ENCODE data around the gene FALEC.
A peak's percentile ranks its signal among the peaks of the same experiment; 100 is the strongest.

Gene FALEC

GRCh38 chr1:150548632-150549495, 33.3 kb downstream of the FALEC start, which contains the start of gene ADAMTSL4:
TSS of gene ADAMTSL4 (plus strand) at chr1:150549408. CDS start at chr1:150552289, 2,881 bp downstream.
- H3K27ac Mint-ChIP-seq: no peak within 1 kb of the TSS

GRCh38 chr1:150549496-150550221, 34.1 kb downstream of the FALEC start:
- no peaks in the 10 kb centered on the region for H3K9me3 Mint-ChIP-seq
- peaks cover 56% of the 10 kb centered on the region for H3K4me1 Mint-ChIP-seq
- peak overlapping the region; percentile 78 for H3K4me3 Mint-ChIP-seq
- H3K27ac Mint-ChIP-seq: no peak overlapping the region
- no peak for TF ChIP-seq CTCF (IDR thresholded peaks at IDR 0.05)
- H3K36me3 Mint-ChIP-seq (ENCODE audit: low read depth): no peaks in the 10 kb centered on the region
- peaks cover 22% of the 10 kb centered on the region for H3K27me3 Mint-ChIP-seq (ENCODE audit: low read depth, poor library complexity)
- peak; percentile 73 for DNase-seq

More at GRCh38 chr1:150548632-150549495, 33.3 kb downstream of the FALEC start, which contains the start of gene ADAMTSL4:
- DNase-seq: peak; percentile 77
- Mint-ChIP-seq H3K36me3 (ENCODE audit: low read depth) (no peaks in the 10 kb centered on the region), H3K4me3 (peak within 1 kb of the TSS; percentile 79), H3K4me1 (peaks cover 52% of the 10 kb centered on the region), H3K27me3 (ENCODE audit: low read depth, poor library complexity) (peaks cover 22% of the 10 kb centered on the region), H3K9me3 (no peaks in the 10 kb centered on the region)
- no peak for TF ChIP-seq CTCF (IDR thresholded peaks at IDR 0.05)

- Mint-ChIP-seq H3K27ac (peak overlapping the region; percentile 61), H3K9me3 (no peaks in the 10 kb centered on the region), H3K4me3 (peak overlapping the region; percentile 78), H3K4me1 (peaks cover 61% of the 10 kb centered on the region), H3K36me3 (ENCODE audit: low read depth) (no peaks in the 10 kb centered on the region), H3K27me3 (ENCODE audit: low read depth, poor library complexity) (peaks cover 22% of the 10 kb centered on the region)
- no peak for TF ChIP-seq CTCF (IDR thresholded peaks at IDR 0.05)
- no peak for DNase-seq
Measured at GRCh38 chr1:150550222-150551050, 34.9 kb downstream of the FALEC start.

GRCh38 chr1:150551051-150551783, 35.7 kb downstream of the FALEC start:
- peaks cover 20% of the 10 kb centered on the region for H3K27me3 Mint-ChIP-seq (ENCODE audit: low read depth, poor library complexity)
- peaks cover 64% of the 10 kb centered on the region for H3K4me1 Mint-ChIP-seq
- H3K36me3 Mint-ChIP-seq (ENCODE audit: low read depth): no peaks in the 10 kb centered on the region
- TF ChIP-seq CTCF (IDR thresholded peaks at IDR 0.05): no peak
- peak overlapping the region; percentile 61 for H3K27ac Mint-ChIP-seq
- H3K4me3 Mint-ChIP-seq: no peak overlapping the region
- H3K9me3 Mint-ChIP-seq: no peaks in the 10 kb centered on the region
- DNase-seq: no peak

- TF ChIP-seq CTCF (IDR thresholded peaks at IDR 0.05): no peak
- peaks cover 20% of the 10 kb centered on the region for H3K27me3 Mint-ChIP-seq (ENCODE audit: low read depth, poor library complexity)
- H3K4me1 Mint-ChIP-seq: peaks cover 64% of the 10 kb centered on the region
- H3K4me3 Mint-ChIP-seq: no peak overlapping the region
- no peak overlapping the region for H3K27ac Mint-ChIP-seq
- no peak for DNase-seq
- no peaks in the 10 kb centered on the region for H3K9me3 Mint-ChIP-seq
- H3K36me3 Mint-ChIP-seq (ENCODE audit: low read depth): no peaks in the 10 kb centered on the region
Measured at GRCh38 chr1:150551784-150552127, 36.2 kb downstream of the FALEC start.
